PC-3 (cell line): ENCODE data around the gene FAM151B. TPM values are rescaled to one million over a fixed set of nuclear protein-coding genes. Genes with fewer than 3 reads are reported as not detected.

Experiments used
- ATAC-seq: fragments of 200-7000 bp; cut with Tn5 transposase; 2 replicates; pipeline ENCODE4 v1.9.1; 2020; ENCODE audit warnings: mild to moderate bottlenecking, moderate library complexity
- BruUV-seq: library from RNA; stranded (reverse); fragments of 400-500 nt; replicated peaks from 2 replicates; lab custom pipeline; 2021; lab: Mats Ljungman, UMichigan
- CTCF ChIA-PET: fragments of 300-600 bp; sonication (Branson Sonifier 250); formaldehyde crosslinking; loops from one replicate; lab custom pipeline; 2022; ENCODE audit warnings: antibody characterized with exemption; lab: Charles Lee
- POLR2A ChIA-PET: fragments of 300-600 bp; sonication (Branson Sonifier 250); formaldehyde crosslinking; loops from one replicate; lab custom pipeline; 2022; ENCODE audit warnings: antibody characterized with exemption; ENCODE audit not compliant: unreplicated experiment; lab: Charles Lee
- DNase-seq: peaks from one replicate; pipeline ENCODE4 v3.0.0-alpha.2; 2015
- H2AFZ ChIP-seq: fragments of 300-600 bp; sonication (generic); 2 replicates; pipeline ENCODE4 v1.6.0; 2016; ENCODE audit warnings: antibody characterized with exemption, low read length
- H3F3A ChIP-seq: fragments of 300-600 bp; sonication (generic); one replicate; pipeline ENCODE4 v1.6.0; 2017; ENCODE audit warnings: antibody characterized with exemption, low read length, control low read depth, mild to moderate bottlenecking; ENCODE audit not compliant: unreplicated experiment
- H3K27ac ChIP-seq: fragments of 300-600 bp; sonication (generic); 2 replicates; pipeline ENCODE4 v1.5.1; 2016; ENCODE audit warnings: mild to moderate bottlenecking, low read length
- H3K27me3 ChIP-seq: fragments of 300-600 bp; sonication (generic); 2 replicates; pipeline ENCODE4 v1.6.1; 2016; ENCODE audit warnings: low read length, mixed read lengths
- H3K36me3 ChIP-seq: fragments of 300-600 bp; sonication (generic); 2 replicates; pipeline ENCODE4 v1.6.1; 2016; ENCODE audit warnings: low read depth, mixed run types, low read length, mixed read lengths
- H3K4me1 ChIP-seq: fragments of 300-600 bp; sonication (generic); 2 replicates; pipeline ENCODE4 v1.5.1; 2016; ENCODE audit warnings: low read length; ENCODE audit not compliant: insufficient read depth
- H3K4me2 ChIP-seq: fragments of 300-600 bp; sonication (generic); 2 replicates; pipeline ENCODE4 v1.6.0; 2016; ENCODE audit warnings: low read length
- H3K4me3 ChIP-seq: fragments of 300-600 bp; sonication (generic); 2 replicates; pipeline ENCODE4 v1.5.1; 2016; ENCODE audit warnings: mild to moderate bottlenecking, low read length, mixed read lengths
- H3K79me2 ChIP-seq: fragments of 300-600 bp; sonication (generic); 2 replicates; pipeline ENCODE4 v1.6.1; 2017; ENCODE audit warnings: low read length, mixed read lengths
- H3K9ac ChIP-seq: fragments of 300-600 bp; sonication (generic); 2 replicates; pipeline ENCODE4 v1.6.0; 2016; ENCODE audit warnings: mild to moderate bottlenecking, low read length
- H3K9me2 ChIP-seq: fragments of 300-600 bp; sonication (generic); replicated peaks from 2 replicates; pipeline ENCODE4 v1.6.1; 2016; ENCODE audit warnings: mixed run types, low read length, mixed read lengths
- H3K9me3 ChIP-seq: fragments of 300-600 bp; sonication (generic); 2 replicates; pipeline ENCODE4 v1.6.1; 2016; ENCODE audit warnings: low read length, mixed read lengths
- H4K20me1 ChIP-seq: fragments of 300-600 bp; sonication (generic); 2 replicates; pipeline ENCODE4 v1.6.1; 2016; ENCODE audit warnings: low read length, mixed read lengths
- EZH2 ChIP-seq: fragments of 300-600 bp; sonication (generic); IDR thresholded peaks from one replicate; pipeline ENCODE4 v1.6.1; 2017; ENCODE audit warnings: antibody characterized with exemption, mild to moderate bottlenecking, low read length; ENCODE audit not compliant: unreplicated experiment
- EZH2phosphoT487 ChIP-seq: fragments of 300-600 bp; sonication (generic); IDR thresholded peaks from 2 replicates; pipeline ENCODE4 v1.6.1; 2018; ENCODE audit warnings: mild to moderate bottlenecking, antibody characterized with exemption, low read length, borderline replicate concordance
- intact Hi-C: fragments of 100-400 bp; cut with micrococcal nuclease; formaldehyde crosslinking; loops from 2 replicates; pipeline ENCODE4 v1.9.0; 2023
- total RNA-seq: library from RNA; depleted of rRNA; stranded (reverse); fragments of >200 nt; gene quantifications from 2 replicates; pipeline ENCODE4 v1.2.3, GENCODE V29; 2014
- TF ChIP-seq, protein P1 (sequence below): fragments of 300-600 bp; sonication (generic); conservative IDR thresholded peaks from 2 replicates; pipeline ENCODE4 v1.5.1; 2017; ENCODE audit warnings: antibody characterized with exemption, low read depth, mild to moderate bottlenecking, low read length

FAM151B gene
- total RNA-seq, 1 experiment from 2014 or later = 1.7 TPM

DNA sequence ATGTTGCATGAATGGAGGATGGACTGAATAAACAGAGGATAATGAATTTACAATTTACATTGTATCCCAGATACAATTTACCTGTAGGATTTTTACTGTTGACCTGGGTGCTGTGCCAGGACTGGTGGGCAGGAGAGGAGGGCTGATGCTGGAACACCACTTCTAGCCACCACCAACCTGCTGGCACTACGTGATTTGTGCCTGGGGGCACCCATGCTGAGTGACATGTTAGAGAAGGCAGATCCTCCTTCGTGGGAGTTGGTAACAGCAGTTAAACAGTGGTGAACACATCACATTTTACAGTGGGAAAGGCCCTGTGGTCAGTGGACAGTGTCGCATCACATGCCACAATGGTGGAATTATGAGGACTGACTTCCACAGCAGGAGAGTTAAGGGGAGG lies 85.2 kb downstream of the FAM151B start:
- Histone ChIP-seq H3F3A (no peaks in the 10 kb centered on the region), H3K27ac (no peak overlapping the region), H2AFZ (no peak overlapping the region), H3K9ac (no peak overlapping the region), H3K9me3 (no peaks in the 10 kb centered on the region), H3K79me2 (no peaks in the 10 kb centered on the region), H3K4me1 (no peaks in the 10 kb centered on the region), H4K20me1 (no peaks in the 10 kb centered on the region), H3K36me3 (no peaks in the 10 kb centered on the region), H3K27me3 (peaks cover 14% of the 10 kb centered on the region; the same call in 1 of the 2 replicates), H3K4me3 (no peak overlapping the region), H3K9me2 (no peaks in the 10 kb centered on the region), H3K4me2 (no peak overlapping the region)
- intact Hi-C loops = no loop called here
- POLR2A ChIA-PET = no interaction called here
- CTCF ChIA-PET = no interaction called here
- TF ChIP-seq EZH2phosphoT487 = no peak
- TF ChIP-seq EZH2 = no peak
- TF ChIP-seq, protein P1, sequence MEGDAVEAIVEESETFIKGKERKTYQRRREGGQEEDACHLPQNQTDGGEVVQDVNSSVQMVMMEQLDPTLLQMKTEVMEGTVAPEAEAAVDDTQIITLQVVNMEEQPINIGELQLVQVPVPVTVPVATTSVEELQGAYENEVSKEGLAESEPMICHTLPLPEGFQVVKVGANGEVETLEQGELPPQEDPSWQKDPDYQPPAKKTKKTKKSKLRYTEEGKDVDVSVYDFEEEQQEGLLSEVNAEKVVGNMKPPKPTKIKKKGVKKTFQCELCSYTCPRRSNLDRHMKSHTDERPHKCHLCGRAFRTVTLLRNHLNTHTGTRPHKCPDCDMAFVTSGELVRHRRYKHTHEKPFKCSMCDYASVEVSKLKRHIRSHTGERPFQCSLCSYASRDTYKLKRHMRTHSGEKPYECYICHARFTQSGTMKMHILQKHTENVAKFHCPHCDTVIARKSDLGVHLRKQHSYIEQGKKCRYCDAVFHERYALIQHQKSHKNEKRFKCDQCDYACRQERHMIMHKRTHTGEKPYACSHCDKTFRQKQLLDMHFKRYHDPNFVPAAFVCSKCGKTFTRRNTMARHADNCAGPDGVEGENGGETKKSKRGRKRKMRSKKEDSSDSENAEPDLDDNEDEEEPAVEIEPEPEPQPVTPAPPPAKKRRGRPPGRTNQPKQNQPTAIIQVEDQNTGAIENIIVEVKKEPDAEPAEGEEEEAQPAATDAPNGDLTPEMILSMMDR = no peak
- BruUV-seq = no TSS peak
- ATAC-seq = no peak
- no peak for DNase-seq

DNA sequence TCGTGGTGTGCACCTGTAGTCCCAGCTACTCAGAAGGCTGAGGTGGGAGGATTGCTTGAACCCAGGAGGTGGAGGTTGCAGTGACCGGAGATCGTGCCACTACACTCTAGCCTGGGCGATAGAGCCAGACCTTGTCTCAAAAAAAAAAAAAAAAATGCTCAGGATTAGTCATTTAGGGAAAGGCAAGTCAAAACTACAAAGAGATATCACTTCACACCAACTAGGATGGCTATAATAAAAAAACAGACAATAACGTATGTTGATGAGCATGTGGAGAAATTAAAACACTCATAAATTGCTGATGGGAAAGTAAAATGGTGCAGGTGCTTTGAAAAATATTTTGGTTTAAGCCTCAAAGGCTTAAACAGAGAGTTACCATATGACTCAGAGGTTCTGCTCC lies 88.5 kb downstream of the FAM151B start:
- Histone ChIP-seq H2AFZ (no peak overlapping the region), H3K27me3 (peaks cover 14% of the 10 kb centered on the region; the same call in 1 of the 2 replicates), H3K79me2 (no peaks in the 10 kb centered on the region), H4K20me1 (no peaks in the 10 kb centered on the region), H3K4me1 (no peaks in the 10 kb centered on the region), H3F3A (no peaks in the 10 kb centered on the region), H3K36me3 (no peaks in the 10 kb centered on the region), H3K27ac (no peak overlapping the region), H3K4me2 (no peak overlapping the region), H3K9me3 (no peaks in the 10 kb centered on the region), H3K4me3 (no peak overlapping the region), H3K9ac (no peak overlapping the region), H3K9me2 (no peaks in the 10 kb centered on the region)
- POLR2A ChIA-PET = no interaction called here
- no peak for DNase-seq
- BruUV-seq = no TSS peak
- TF ChIP-seq EZH2 (no peak), EZH2phosphoT487 (no peak)
- TF ChIP-seq, protein P1 = no peak
- intact Hi-C loops = no loop called here
- CTCF ChIA-PET = no interaction called here
- no peak for ATAC-seq

DNA sequence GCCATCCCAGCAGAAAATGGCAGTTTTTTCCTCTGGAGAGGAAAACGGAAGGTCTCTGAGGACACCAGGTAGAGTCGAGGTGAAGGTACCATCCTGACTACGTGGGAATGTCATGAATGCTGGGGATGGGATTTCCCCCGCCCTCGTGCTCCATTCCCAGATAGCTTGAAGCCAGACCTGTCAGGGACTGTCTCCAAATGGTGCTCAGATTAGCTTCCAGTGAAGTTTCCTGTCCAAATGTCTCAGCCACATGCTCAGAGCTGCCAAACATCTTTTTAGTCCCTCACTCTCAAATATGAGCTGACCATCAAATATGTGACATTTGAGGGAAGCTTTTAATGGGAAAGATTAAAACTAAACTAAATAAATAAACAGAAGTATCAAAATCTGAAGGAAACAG lies 89.8 kb downstream of the FAM151B start:
- H3K79me2 ChIP-seq = no peaks in the 10 kb centered on the region
- DNase-seq (no peak), ATAC-seq (no peak)
- H3F3A ChIP-seq = no peaks in the 10 kb centered on the region
- H3K36me3 ChIP-seq = no peaks in the 10 kb centered on the region
- BruUV-seq = no TSS peak
- CTCF ChIA-PET = no interaction called here
- no peak overlapping the region for H3K27ac ChIP-seq
- H3K4me1 ChIP-seq = no peaks in the 10 kb centered on the region
- POLR2A ChIA-PET = no interaction called here
- intact Hi-C loops = no loop called here
- H4K20me1 ChIP-seq = no peaks in the 10 kb centered on the region
- TF ChIP-seq, protein P1 = no peak
- TF ChIP-seq EZH2phosphoT487 (no peak), EZH2 (no peak)
- H2AFZ ChIP-seq = no peak overlapping the region
- H3K4me3 ChIP-seq = no peak overlapping the region
- peaks cover 14% of the 10 kb centered on the region; the same call in 1 of the 2 replicates for H3K27me3 ChIP-seq
- no peak overlapping the region for H3K4me2 ChIP-seq
- H3K9ac ChIP-seq = no peak overlapping the region
- H3K9me3 ChIP-seq = no peaks in the 10 kb centered on the region
- no peaks in the 10 kb centered on the region for H3K9me2 ChIP-seq
